Endothelial cell of umbilical vein (primary cell): ENCODE results near the gene SELENOV. TPM values are rescaled to one million over a fixed set of nuclear protein-coding genes. Genes with fewer than 3 reads are reported as not detected.

Experiments used
- BruUV-seq: library from RNA; stranded (reverse); fragments of 400-500 nt; replicated peaks from 2 replicates; lab custom pipeline; 2021; lab: Mats Ljungman, UMichigan
- CTCF ChIA-PET: fragments of 300-600, 350-600 bp; sonication (Branson Sonifier 250); formaldehyde crosslinking; loops from one replicate; lab custom pipeline; 2021; ENCODE audit warnings: antibody characterized with exemption, inconsistent platforms; lab: Charles Lee
- POLR2A ChIA-PET: fragments of 300-600, 350-600 bp; sonication (Branson Sonifier 250); formaldehyde crosslinking; loops from one replicate; lab custom pipeline; 2021; ENCODE audit warnings: antibody characterized with exemption, inconsistent platforms; lab: Charles Lee
- DNase-seq: peaks from one replicate; pipeline ENCODE4 v3.0.0-alpha.2; 2011; ENCODE audit warnings: low read depth, low spot score
- FAIRE-seq: peaks from 2 replicates; lab custom pipeline; 2011; peaks lifted over from hg19 to GRCh38; lab: Jason Lieb, UNC
- H2AFZ ChIP-seq: 2 replicates; pipeline ENCODE4 v1.6.0; 2012; ENCODE audit warnings: low read depth, low read length, control low read depth, inconsistent platforms
- H3K27ac ChIP-seq: 2 replicates; pipeline ENCODE4 v1.5.1; 2011; ENCODE audit warnings: low read depth, mild to moderate bottlenecking, control low read depth, low read length, moderate library complexity; ENCODE audit not compliant: insufficient read depth
- H3K27me3 ChIP-seq, 2 experiments: 2 replicates each; pipeline versions ENCODE4 v1.6.0 to v1.6.1; 2011; ENCODE audit warnings: low read length in 2 of 2, mixed read lengths in 1 of 2; ENCODE audit not compliant: control insufficient read depth in 2 of 2, insufficient read depth in 2 of 2
- H3K36me3 ChIP-seq, 2 experiments: 2 replicates in 1 of 2; 3 replicates in 1 of 2; pipeline ENCODE4 v1.5.1; 2011; ENCODE audit warnings: low read length in 2 of 2, mild to moderate bottlenecking in 1 of 2, moderate library complexity in 1 of 2; ENCODE audit not compliant: control insufficient read depth in 2 of 2, insufficient read depth in 2 of 2; ENCODE audit errors: extremely low read depth in 1 of 2
- H3K4me1 ChIP-seq: 3 replicates; pipeline ENCODE4 v1.5.1; 2011; ENCODE audit warnings: mild to moderate bottlenecking, low read length; ENCODE audit not compliant: control insufficient read depth, insufficient read depth; ENCODE audit errors: extremely low read depth
- H3K4me2 ChIP-seq: 2 replicates; pipeline ENCODE4 v1.6.1; 2011; ENCODE audit warnings: low read length, control low read depth, mixed read lengths; ENCODE audit not compliant: insufficient read depth
- H3K4me3 ChIP-seq, 3 experiments: fragments of 200-600 bp in 1 of 3; sonication (generic), shearing (Covaris generic) in 1 of 3; replicated peaks in 1 of 3; 2 replicates each; pipeline ENCODE4 v1.5.1; 2011 to 2016; ENCODE audit warnings: control low read depth in 3 of 3, low read length in 3 of 3, mild to moderate bottlenecking in 2 of 3, inconsistent platforms in 1 of 3, low read depth in 1 of 3, moderate library complexity in 1 of 3; ENCODE audit not compliant: insufficient read depth in 1 of 3
- H3K79me2 ChIP-seq: 2 replicates; pipeline ENCODE4 v1.6.0; 2012; ENCODE audit warnings: low read length, inconsistent platforms; ENCODE audit not compliant: control insufficient read depth, insufficient read depth
- H3K9ac ChIP-seq: replicated peaks from 2 replicates; pipeline ENCODE3; 2011; ENCODE audit warnings: low read length, control low read depth; ENCODE audit not compliant: insufficient read depth; ENCODE audit errors: extremely low read depth
- H3K9me1 ChIP-seq: replicated peaks from 3 replicates; pipeline ENCODE4 v1.6.0; 2011; ENCODE audit warnings: mild to moderate bottlenecking, low read length; ENCODE audit not compliant: control insufficient read depth, insufficient read depth; ENCODE audit errors: extremely low read depth
- H3K9me3 ChIP-seq: replicated peaks from 2 replicates; pipeline ENCODE4 v1.5.1; 2012; ENCODE audit warnings: low read length, inconsistent platforms; ENCODE audit not compliant: control insufficient read depth, insufficient read depth
- H4K20me1 ChIP-seq: replicated peaks from 2 replicates; pipeline ENCODE3; 2011; ENCODE audit warnings: mild to moderate bottlenecking, low read length; ENCODE audit not compliant: control insufficient read depth, insufficient read depth; ENCODE audit errors: extremely low read depth
- EZH2 ChIP-seq: IDR thresholded peaks from 2 replicates; pipeline ENCODE4 v1.6.1; 2012; ENCODE audit warnings: borderline replicate concordance, low read depth, mild to moderate bottlenecking, moderate library complexity, low read length, inconsistent platforms; ENCODE audit not compliant: severe bottlenecking
- FOS ChIP-seq: IDR thresholded peaks from 2 replicates; pipeline ENCODE4 v1.6.1; 2011; ENCODE audit warnings: mild to moderate bottlenecking, low read length, moderate library complexity, borderline replicate concordance; ENCODE audit not compliant: insufficient read depth
- GATA2 ChIP-seq: IDR thresholded peaks from 2 replicates; pipeline ENCODE4 v1.7.0; 2011; ENCODE audit warnings: low read depth, mild to moderate bottlenecking, moderate library complexity, mixed read lengths, low read length; ENCODE audit not compliant: insufficient read length, insufficient read depth
- JUN ChIP-seq: IDR thresholded peaks from 2 replicates; pipeline ENCODE4 v1.6.1; 2011; ENCODE audit warnings: borderline replicate concordance, low read depth; ENCODE audit not compliant: insufficient read length, insufficient read depth
- MAX ChIP-seq: IDR thresholded peaks from 2 replicates; pipeline ENCODE4 v1.6.1; 2011; ENCODE audit not compliant: insufficient read depth, insufficient read length
- MYC ChIP-seq: IDR thresholded peaks from one replicate; pipeline ENCODE4 v1.6.1; 2011; ENCODE audit warnings: mild to moderate bottlenecking, low read depth, low read length
- POLR2A ChIP-seq: IDR thresholded peaks from 2 replicates; pipeline ENCODE4 v1.6.1; 2012; ENCODE audit warnings: low read depth, mild to moderate bottlenecking, control low read depth, low read length
- POLR2AphosphoS5 ChIP-seq: IDR thresholded peaks from 2 replicates; pipeline ENCODE4 v1.6.1; 2012; ENCODE audit warnings: low read depth, mild to moderate bottlenecking, control low read depth, low read length, moderate library complexity; ENCODE audit not compliant: insufficient read depth
- dilution Hi-C: fragments of 300-500 bp; cut with MboI; formaldehyde crosslinking; loops from one replicate; pipeline ENCODE4 v1.15.0; 2019; ENCODE audit warnings: low sequenced_read_pairs; ENCODE audit not compliant: extremely low pct_ligation_motif_present
- intact Hi-C: fragments of 100-400 bp; cut with micrococcal nuclease; formaldehyde crosslinking; loops from one replicate; pipeline ENCODE4 v1.10.0; 2022
- polyA plus RNA-seq, 4 experiments: library from polyadenylated mRNA; depleted of rRNA in 3 of 4; stranded (reverse) in 3 of 4; unstranded in 1 of 4; fragments of >200 nt; gene quantifications; 2 replicates each; pipeline versions ENCODE4 v1.2.1 to v1.2.3, GENCODE V29; 2011 to 2012; ENCODE audit warnings: missing spikeins in 1 of 4
- total RNA-seq: library from RNA; stranded (reverse); gene quantifications from 2 replicates; pipeline ENCODE4 v1.2.3, GENCODE V29; 2021
- TF ChIP-seq, protein P1 (sequence below), 2 donors: IDR thresholded peaks; 1 replicate in 1 of 2; 2 replicates in 1 of 2; pipeline ENCODE4 v1.5.1; 2011; ENCODE audit warnings: low read length in 2 of 2, mild to moderate bottlenecking in 2 of 2, moderate library complexity in 2 of 2, control low read depth in 1 of 2, inconsistent platforms in 1 of 2, low read depth in 1 of 2; ENCODE audit not compliant: insufficient read depth in 1 of 2; ENCODE audit errors: extremely low read depth in 1 of 2

The SELENOV gene
- total and polyA plus RNA-seq, 2 donors (not counting 3 experiments of a cell fraction or from before 2014, with no cell fraction given) = not detected

GRCh38 chr19:39553082-39553652, 38.2 kb downstream of the SELENOV start:
- FAIRE-seq (no peak), DNase-seq (no peak)
- POLR2A ChIA-PET = no interaction called here
- BruUV-seq = no TSS peak
- dilution Hi-C loops = no loop called here
- Histone ChIP-seq H3K9me3 (no peaks in the 10 kb centered on the region), H3K79me2 (no peaks in the 10 kb centered on the region), H4K20me1 (no peaks in the 10 kb centered on the region), H3K4me3 (no peak overlapping the region), H3K9me1 (no peaks in the 10 kb centered on the region), H3K4me1 (no peaks in the 10 kb centered on the region), H3K27ac (no peak overlapping the region), H2AFZ (no peak overlapping the region), H3K36me3 (no peaks in the 10 kb centered on the region), H3K27me3 (peaks cover 4 to 5% of the 10 kb centered on the region in 2 experiments), H3K9ac (no peak overlapping the region), H3K4me2 (no peak overlapping the region)
- no peak for TF ChIP-seq MAX
- TF ChIP-seq POLR2AphosphoS5 = no peak
- CTCF ChIA-PET = interaction anchor here (1.5 to 2.2 kb wide), 3 partner anchors 118 to 289 kb away, joined by 3 to 17 read pairs (median 6); no protein-coding TSS in a partner anchor
- intact Hi-C loops = no loop called here

DNA sequence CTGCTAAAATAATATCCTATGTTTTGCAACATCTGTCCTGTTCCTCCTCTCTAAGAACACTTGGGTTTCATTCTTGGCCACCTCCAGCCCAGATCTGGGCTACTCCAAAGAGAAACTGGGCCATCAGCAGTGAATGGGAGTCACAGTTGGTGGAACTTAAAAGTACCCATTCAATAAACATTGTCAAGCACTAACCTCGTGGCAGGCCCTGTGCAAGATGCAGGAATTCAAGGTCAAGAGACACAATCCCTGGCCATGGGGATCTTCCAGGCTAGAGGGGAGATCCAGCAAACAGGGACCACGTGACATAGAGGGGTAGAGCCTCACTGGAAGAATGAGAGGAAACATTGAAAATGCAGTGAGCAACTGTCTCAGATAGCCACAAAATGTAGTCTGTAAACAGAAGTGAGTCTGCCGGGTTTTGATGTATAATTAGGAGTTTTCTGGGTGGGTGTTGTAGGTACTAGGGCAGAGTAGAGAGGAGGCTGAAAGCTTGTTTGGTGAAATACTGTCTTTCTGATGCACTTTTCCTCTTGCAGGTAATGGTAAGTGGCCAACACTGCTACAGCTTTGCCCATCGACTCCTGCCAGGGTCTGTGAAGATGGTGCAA, 39.9 kb downstream of the SELENOV start:
- BruUV-seq = no TSS peak
- no peak overlapping the region for H3K4me2 ChIP-seq
- no peaks in the 10 kb centered on the region for H3K79me2 ChIP-seq
- H3K9ac ChIP-seq = no peak overlapping the region
- no peak for FAIRE-seq
- no peak overlapping the region for H3K4me3 ChIP-seq
- POLR2A ChIA-PET = no interaction called here
- no peaks in the 10 kb centered on the region for H3K9me1 ChIP-seq
- no peaks in the 10 kb centered on the region for H3K36me3 ChIP-seq
- H4K20me1 ChIP-seq = no peaks in the 10 kb centered on the region
- dilution Hi-C loops (no loop called here), intact Hi-C loops (no loop called here)
- peaks cover 4 to 5% of the 10 kb centered on the region in 2 experiments for H3K27me3 ChIP-seq
- TF ChIP-seq POLR2A (no peak), GATA2 (no peak), EZH2 (no peak), FOS (no peak), MYC (no peak), POLR2AphosphoS5 (no peak), MAX (no peak), JUN (no peak)
- TF ChIP-seq, protein P1, sequence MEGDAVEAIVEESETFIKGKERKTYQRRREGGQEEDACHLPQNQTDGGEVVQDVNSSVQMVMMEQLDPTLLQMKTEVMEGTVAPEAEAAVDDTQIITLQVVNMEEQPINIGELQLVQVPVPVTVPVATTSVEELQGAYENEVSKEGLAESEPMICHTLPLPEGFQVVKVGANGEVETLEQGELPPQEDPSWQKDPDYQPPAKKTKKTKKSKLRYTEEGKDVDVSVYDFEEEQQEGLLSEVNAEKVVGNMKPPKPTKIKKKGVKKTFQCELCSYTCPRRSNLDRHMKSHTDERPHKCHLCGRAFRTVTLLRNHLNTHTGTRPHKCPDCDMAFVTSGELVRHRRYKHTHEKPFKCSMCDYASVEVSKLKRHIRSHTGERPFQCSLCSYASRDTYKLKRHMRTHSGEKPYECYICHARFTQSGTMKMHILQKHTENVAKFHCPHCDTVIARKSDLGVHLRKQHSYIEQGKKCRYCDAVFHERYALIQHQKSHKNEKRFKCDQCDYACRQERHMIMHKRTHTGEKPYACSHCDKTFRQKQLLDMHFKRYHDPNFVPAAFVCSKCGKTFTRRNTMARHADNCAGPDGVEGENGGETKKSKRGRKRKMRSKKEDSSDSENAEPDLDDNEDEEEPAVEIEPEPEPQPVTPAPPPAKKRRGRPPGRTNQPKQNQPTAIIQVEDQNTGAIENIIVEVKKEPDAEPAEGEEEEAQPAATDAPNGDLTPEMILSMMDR (IDR thresholded peaks at IDR 0.05; ENCODE audit: extremely low read depth in 1 of 2, insufficient read depth in 1 of 2, low read depth in 1 of 2, low read length in 2 of 2) = no peak
- CTCF ChIA-PET = interaction anchor here (2.2 kb wide), 1 partner anchor 118 kb away, joined by 17 read pairs; no protein-coding TSS in a partner anchor
- H3K4me1 ChIP-seq = no peaks in the 10 kb centered on the region
- H3K9me3 ChIP-seq = no peaks in the 10 kb centered on the region
- no peak for DNase-seq
- no peak overlapping the region for H3K27ac ChIP-seq
- no peak overlapping the region for H2AFZ ChIP-seq
